Brain microvascular endothelial cell (primary cell): Measurements from ENCODE around the gene PER1.
A peak's percentile ranks its signal among the peaks of the same experiment; 100 is the strongest.

Experiments
- DNase-seq: peaks from one replicate; pipeline ENCODE4 v3.0.0-alpha.2; 2020
- H3K27ac ChIP-seq: fragments of 250-450 bp; sonication (Bioruptor Pico); 2 replicates; pipeline ENCODE4 v1.5.1; 2020; ENCODE audit warnings: mild to moderate bottlenecking, moderate library complexity
- H3K27me3 ChIP-seq: fragments of 250-450 bp; sonication (Bioruptor Pico); replicated peaks from 2 replicates; pipeline ENCODE4 v1.5.1; 2020; ENCODE audit warnings: mild to moderate bottlenecking
- H3K36me3 ChIP-seq: fragments of 250-450 bp; sonication (Bioruptor Pico); replicated peaks from 2 replicates; pipeline ENCODE4 v1.5.1; 2020; ENCODE audit warnings: mild to moderate bottlenecking
- H3K4me3 ChIP-seq: 2 replicates; pipeline ENCODE4 v1.5.1; 2011; ENCODE audit warnings: low read depth, mild to moderate bottlenecking, control low read depth, low read length, moderate library complexity
- CTCF ChIP-seq: IDR thresholded peaks from 2 replicates; pipeline ENCODE4 v1.5.1; 2011; ENCODE audit warnings: low read depth, mild to moderate bottlenecking, moderate library complexity, low read length, control low read depth, inconsistent platforms; ENCODE audit errors: missing control alignments
- in situ Hi-C: cut with HindIII; loops from 2 replicates; pipeline ENCODE4 v1.10.0; 2017; ENCODE audit warnings: low sequenced_read_pairs, low pct_ligation_motif_present

Gene PER1

GRCh38 chr17:8159459-8160223 lies 7.4 kb upstream of the PER1 start:
- Histone ChIP-seq H3K36me3 (peaks cover 17% of the 10 kb centered on the region), H3K27me3 (no peaks in the 10 kb centered on the region), H3K4me3 (no peak overlapping the region), H3K27ac (no peak overlapping the region)
- in situ Hi-C loops: no loop called here
- no peak for DNase-seq
- no peak for TF ChIP-seq CTCF

- H3K36me3 ChIP-seq: peaks cover 17% of the 10 kb centered on the region
- no peaks in the 10 kb centered on the region for H3K27me3 ChIP-seq
- TF ChIP-seq CTCF: no peak
- no peak overlapping the region for H3K27ac ChIP-seq
- no peak for DNase-seq
- in situ Hi-C loops: no loop called here
- H3K4me3 ChIP-seq: no peak overlapping the region
These were observed 6.8 kb upstream of the PER1 start for GRCh38 chr17:8159032-8159400.

GRCh38 chr17:8158267-8159031 lies 6.2 kb upstream of the PER1 start:
- Histone ChIP-seq H3K4me3 (no peak overlapping the region), H3K36me3 (peaks cover 17% of the 10 kb centered on the region), H3K27me3 (no peaks in the 10 kb centered on the region), H3K27ac (peak overlapping the region; percentile 55)
- in situ Hi-C loops: no loop called here
- DNase-seq: peak; percentile 83
- TF ChIP-seq CTCF: peak; percentile 87

- peak overlapping the region; percentile 77 for H3K4me3 ChIP-seq
- DNase-seq: peak; percentile 100
- TF ChIP-seq CTCF: peak; percentile 30
- in situ Hi-C loops: no loop called here
- peak overlapping the region; percentile 96 for H3K27ac ChIP-seq
- H3K27me3 ChIP-seq: no peaks in the 10 kb centered on the region
- peaks cover 17% of the 10 kb centered on the region for H3K36me3 ChIP-seq
These were observed 4.2 kb upstream of the PER1 start for GRCh38 chr17:8156246-8156992.

- in situ Hi-C loops: no loop called here
- Histone ChIP-seq H3K27ac (peak overlapping the region; percentile 91), H3K36me3 (peaks cover 13% of the 10 kb centered on the region), H3K27me3 (no peaks in the 10 kb centered on the region), H3K4me3 (peak overlapping the region; percentile 77)
- TF ChIP-seq CTCF: no peak
- no peak for DNase-seq
These were observed 3.7 kb upstream of the PER1 start for GRCh38 chr17:8155996-8156245.
